Breast epithelium (tissue), 4 donors: ENCODE measurements around the gene FAT1. TPM values are rescaled to one million over a fixed set of nuclear protein-coding genes. Genes with fewer than 3 reads are reported as not detected.

Experiments used
- DNase-seq, 2 donors: peaks; one replicate each; pipeline ENCODE4 v3.0.0-alpha.2; 2019; ENCODE audit warnings: low spot score in 2 of 2
- H3K27ac ChIP-seq, 2 donors: fragments of 200-600 bp; sonication (generic) in 1 of 2; one replicate each; pipeline ENCODE4 v1.5.1; 2016 to 2019; ENCODE audit warnings: mild to moderate bottlenecking in 1 of 2
- H3K27me3 ChIP-seq, 2 donors: fragments of 200-600 bp; sonication (generic) in 1 of 2; one replicate each; pipeline versions ENCODE4 v1.5.1 to v1.6.0; 2017 to 2019; ENCODE audit warnings: control low read depth in 1 of 2, mild to moderate bottlenecking in 1 of 2
- H3K36me3 ChIP-seq: fragments of 200-600 bp; one replicate; pipeline ENCODE4 v1.5.1; 2019
- H3K4me1 ChIP-seq, 2 donors: fragments of 200-600 bp; sonication (generic); one replicate each; pipeline ENCODE4 v1.5.1; 2016 to 2019; ENCODE audit warnings: control low read depth in 1 of 2
- H3K4me3 ChIP-seq, 3 donors: fragments of 200-600 bp; sonication (generic); 1 replicate in 2 of 3; 2 replicates in 1 of 3; pipeline ENCODE4 v1.5.1; 2016 to 2019; ENCODE audit warnings: mild to moderate bottlenecking in 3 of 3, moderate library complexity in 2 of 3
- H3K9me3 ChIP-seq, 2 donors: fragments of 200-600 bp; sonication (generic) in 1 of 2; one replicate each; pipeline ENCODE4 v1.5.1; 2016 to 2019; ENCODE audit warnings: control low read depth in 1 of 2
- POLR2A ChIP-seq: fragments of 450-650 bp; IDR thresholded peaks from one replicate; pipeline ENCODE4 v1.6.1; 2016; ENCODE audit warnings: antibody characterized with exemption, mild to moderate bottlenecking, moderate library complexity
- POLR2AphosphoS5 ChIP-seq, 3 donors: sonication (generic); formaldehyde crosslinking; IDR thresholded peaks; one replicate each; pipeline ENCODE4 v1.6.1; 2017; ENCODE audit warnings: antibody characterized with exemption in 3 of 3
- intact Hi-C: fragments of 100-400 bp; cut with DNase I; formaldehyde crosslinking; loops from one replicate; pipeline ENCODE4 v1.15.1; 2023; ENCODE audit warnings: low total_unique reads
- total RNA-seq, 3 donors: library from RNA; depleted of rRNA; stranded (reverse); fragments of >200 nt; gene quantifications; one replicate each; pipeline ENCODE4 v1.1.0, GENCODE V29; 2016
- TF ChIP-seq, protein P1 (sequence below), 3 donors: fragments of 450-650 bp; IDR thresholded peaks; one replicate each; pipeline ENCODE4 v1.5.1; 2016 to 2017; ENCODE audit warnings: antibody characterized with exemption in 3 of 3, mild to moderate bottlenecking in 3 of 3, moderate library complexity in 3 of 3

Gene FAT1
- total RNA-seq, 3 donors from 2014 or later, result 54.2 to 125 (median 87.2) TPM

- TF ChIP-seq POLR2A (no peak), POLR2AphosphoS5 (IDR thresholded peaks at IDR 0.05) (no peak)
- TF ChIP-seq, protein P1, sequence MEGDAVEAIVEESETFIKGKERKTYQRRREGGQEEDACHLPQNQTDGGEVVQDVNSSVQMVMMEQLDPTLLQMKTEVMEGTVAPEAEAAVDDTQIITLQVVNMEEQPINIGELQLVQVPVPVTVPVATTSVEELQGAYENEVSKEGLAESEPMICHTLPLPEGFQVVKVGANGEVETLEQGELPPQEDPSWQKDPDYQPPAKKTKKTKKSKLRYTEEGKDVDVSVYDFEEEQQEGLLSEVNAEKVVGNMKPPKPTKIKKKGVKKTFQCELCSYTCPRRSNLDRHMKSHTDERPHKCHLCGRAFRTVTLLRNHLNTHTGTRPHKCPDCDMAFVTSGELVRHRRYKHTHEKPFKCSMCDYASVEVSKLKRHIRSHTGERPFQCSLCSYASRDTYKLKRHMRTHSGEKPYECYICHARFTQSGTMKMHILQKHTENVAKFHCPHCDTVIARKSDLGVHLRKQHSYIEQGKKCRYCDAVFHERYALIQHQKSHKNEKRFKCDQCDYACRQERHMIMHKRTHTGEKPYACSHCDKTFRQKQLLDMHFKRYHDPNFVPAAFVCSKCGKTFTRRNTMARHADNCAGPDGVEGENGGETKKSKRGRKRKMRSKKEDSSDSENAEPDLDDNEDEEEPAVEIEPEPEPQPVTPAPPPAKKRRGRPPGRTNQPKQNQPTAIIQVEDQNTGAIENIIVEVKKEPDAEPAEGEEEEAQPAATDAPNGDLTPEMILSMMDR (IDR thresholded peaks at IDR 0.05), result no peak
- H3K4me3 ChIP-seq, result no peak overlapping the region
- H3K27ac ChIP-seq, result no peak overlapping the region
- DNase-seq, result no peak
- intact Hi-C loops, result no loop called here
- H3K27me3 ChIP-seq, result no peaks in the 10 kb centered on the region
- H3K9me3 ChIP-seq, result no peaks in the 10 kb centered on the region
- H3K4me1 ChIP-seq, result no peaks in the 10 kb centered on the region
- H3K36me3 ChIP-seq, result no peaks in the 10 kb centered on the region
Observed at GRCh38 chr4:186709517-186709916, 14.1 kb downstream of the FAT1 start.

- no peak for TF ChIP-seq POLR2A
- TF ChIP-seq POLR2AphosphoS5 (IDR thresholded peaks at IDR 0.05), result no peak
- TF ChIP-seq, protein P1 (IDR thresholded peaks at IDR 0.05), result no peak
- Histone ChIP-seq H3K9me3 (no peaks in the 10 kb centered on the region), H3K4me3 (no peak overlapping the region), H3K36me3 (no peaks in the 10 kb centered on the region), H3K27me3 (no peaks in the 10 kb centered on the region), H3K4me1 (no peaks in the 10 kb centered on the region), H3K27ac (no peak overlapping the region)
- intact Hi-C loops, result no loop called here
- no peak for DNase-seq
Observed at GRCh38 chr4:186708554-186708953, 15.1 kb downstream of the FAT1 start.

DNA sequence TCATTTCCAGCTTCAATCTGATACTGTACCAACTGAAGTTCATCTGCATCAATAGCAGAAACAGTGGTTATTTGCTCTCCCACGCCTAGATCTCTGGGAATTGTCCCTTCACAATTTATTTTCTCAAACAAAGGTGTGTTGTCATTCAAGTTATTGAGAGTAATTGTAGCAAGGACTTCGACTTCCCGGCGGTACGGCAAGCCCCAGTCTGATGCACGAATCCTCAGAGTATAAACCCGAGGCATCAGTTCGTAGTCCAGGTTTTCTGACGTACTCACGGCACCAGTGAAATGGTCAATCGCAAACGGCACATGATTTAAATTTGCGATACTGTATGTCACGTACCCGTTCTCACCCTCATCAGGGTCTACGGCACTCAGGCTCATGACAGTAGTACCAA lies 15.7 kb downstream of the FAT1 start:
- no peak overlapping the region for H3K27ac ChIP-seq

DNA sequence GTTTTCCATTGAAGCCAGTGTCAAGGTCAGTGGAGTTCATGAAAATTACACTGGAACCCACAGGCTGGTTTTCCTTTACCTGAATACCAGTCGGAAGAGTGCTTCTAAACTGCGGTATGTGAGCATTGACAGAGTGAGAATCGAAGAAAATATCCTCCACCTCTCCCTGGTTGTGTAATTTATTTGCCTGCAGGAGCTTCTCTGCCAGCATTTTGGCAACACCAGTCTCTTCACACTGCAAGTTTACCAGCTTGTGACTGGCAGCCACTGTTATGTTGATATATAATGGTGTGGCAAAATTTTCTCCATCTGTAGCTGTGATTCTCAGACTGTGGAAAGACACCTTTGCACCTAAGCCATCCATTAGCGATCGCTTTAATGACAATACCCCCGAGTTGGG lies 16.1 kb downstream of the FAT1 start:
- intact Hi-C loops, result no loop called here
- H3K36me3 ChIP-seq, result no peaks in the 10 kb centered on the region
- no peaks in the 10 kb centered on the region for H3K27me3 ChIP-seq
- no peaks in the 10 kb centered on the region for H3K4me1 ChIP-seq
- TF ChIP-seq POLR2AphosphoS5 (IDR thresholded peaks at IDR 0.05), result no peak
- TF ChIP-seq POLR2A, result no peak
- TF ChIP-seq, protein P1 (IDR thresholded peaks at IDR 0.05), result no peak
- H3K9me3 ChIP-seq, result no peaks in the 10 kb centered on the region
- H3K4me3 ChIP-seq, result no peak overlapping the region
- no peak for DNase-seq
- no peak overlapping the region for H3K27ac ChIP-seq

More for the DNA sequence above, 15.7 kb downstream of the FAT1 start:
- Histone ChIP-seq H3K4me3 (no peak overlapping the region), H3K36me3 (no peaks in the 10 kb centered on the region), H3K4me1 (no peaks in the 10 kb centered on the region), H3K27me3 (no peaks in the 10 kb centered on the region), H3K9me3 (no peaks in the 10 kb centered on the region)
- no peak for DNase-seq
- no peak for TF ChIP-seq POLR2AphosphoS5 (IDR thresholded peaks at IDR 0.05)
- TF ChIP-seq, protein P1 (IDR thresholded peaks at IDR 0.05), result no peak
- TF ChIP-seq POLR2A, result no peak
- intact Hi-C loops, result no loop called here

- Histone ChIP-seq H3K4me1 (peaks cover 4 to 10% of the 10 kb centered on the region in 2 donors), H3K27ac (no peak overlapping the region), H3K4me3 (no peak overlapping the region), H3K36me3 (no peaks in the 10 kb centered on the region), H3K9me3 (no peaks in the 10 kb centered on the region), H3K27me3 (no peaks in the 10 kb centered on the region)
- DNase-seq, result no peak
- intact Hi-C loops, result no loop called here
- TF ChIP-seq, protein P1 (IDR thresholded peaks at IDR 0.05), result no peak
- no peak for TF ChIP-seq POLR2A
- no peak for TF ChIP-seq POLR2AphosphoS5 (IDR thresholded peaks at IDR 0.05)
Observed at GRCh38 chr4:186704057-186704456, 19.6 kb downstream of the FAT1 start.
